ENCODE results near the gene KCNE1.
"Not testable (repeated sequence)": the region's sequence is repeated elsewhere in the genome, so short reads cannot be mapped to it uniquely, and the experiment has no call there.

Gene KCNE1

DNA sequence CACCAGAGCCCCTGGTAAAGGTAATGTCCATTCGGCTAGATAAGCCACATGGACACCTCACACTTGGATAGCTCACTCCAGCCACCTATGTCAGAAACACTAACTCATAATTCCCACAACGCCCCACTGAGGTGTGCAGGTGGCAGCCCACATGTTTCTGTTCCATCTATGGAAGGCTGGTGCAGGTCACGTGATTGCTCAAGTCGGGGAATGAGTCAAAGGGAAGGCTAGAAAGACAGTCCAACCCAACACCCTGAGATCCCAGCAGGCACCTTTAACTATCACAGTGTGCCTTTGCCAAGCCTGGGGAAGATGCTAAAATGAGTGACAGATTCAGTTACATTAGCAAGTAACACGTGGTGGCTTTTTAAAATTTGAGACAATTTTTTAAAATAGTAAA lies 45.3 kb upstream of the KCNE1 start:
- Histone ChIP-seq H3K4me2 (ENCODE audit: low read depth, low read length, poor library complexity, severe bottlenecking) (no peak overlapping the region), H3K9me2 (replicated peaks; ENCODE audit: low read depth, low read length) (no peaks in the 10 kb centered on the region), H3K9ac (ENCODE audit: low read depth, low read length, poor library complexity, severe bottlenecking) (no peak overlapping the region), H3K4me1 (ENCODE audit: insufficient read depth, low read length, poor library complexity, severe bottlenecking) (no peaks in the 10 kb centered on the region), H4K20me1 (ENCODE audit: insufficient read depth, low read length, poor library complexity, severe bottlenecking) (no peaks in the 10 kb centered on the region), H3F3A (ENCODE audit: low read depth) (no peaks in the 10 kb centered on the region), H2AFZ (ENCODE audit: low read length) (no peak overlapping the region), H3K36me3 (ENCODE audit: insufficient read depth, low read length) (no peaks in the 10 kb centered on the region), H3K9me3 (ENCODE audit: insufficient read depth, low read depth, low read length) (no peaks in the 10 kb centered on the region; the same call in 1 of the 2 replicates), H3K79me2 (ENCODE audit: insufficient read depth, low read length) (no peaks in the 10 kb centered on the region), H3K4me3 (ENCODE audit: low read length, poor library complexity, severe bottlenecking) (no peak overlapping the region), H3K27me3 (ENCODE audit: insufficient read depth, low read length, poor library complexity, severe bottlenecking) (no peaks in the 10 kb centered on the region)
- TF ChIP-seq CTCF (conservative IDR thresholded peaks at IDR 0.05; ENCODE audit: low read length): no peak
- no peak for TF ChIP-seq EZH2phosphoT487 (IDR thresholded peaks at IDR 0.05; ENCODE audit: borderline replicate concordance)

DNA sequence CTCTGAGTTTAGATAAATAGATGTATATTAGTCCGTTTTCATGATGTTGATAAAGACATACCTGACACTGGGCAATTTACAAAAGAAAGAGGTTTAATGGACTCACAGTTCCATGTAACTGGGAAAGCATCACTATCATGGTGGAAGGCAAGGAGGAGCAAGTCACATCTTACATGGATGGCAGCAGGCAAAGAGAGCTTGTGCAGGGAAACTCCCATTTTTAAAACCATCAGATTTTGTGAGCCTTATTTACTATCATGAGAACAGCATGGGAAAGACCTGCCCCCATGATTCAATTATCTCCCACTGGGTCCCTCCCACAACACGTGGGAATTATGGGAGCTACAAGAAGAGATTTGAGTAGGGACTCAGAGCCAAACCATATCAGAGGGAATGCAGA lies 42.7 kb upstream of the KCNE1 start:
- H3K36me3 ChIP-seq (ENCODE audit: insufficient read depth, low read length); H3K9me2 ChIP-seq (replicated peaks; ENCODE audit: low read depth, low read length); H3K9me3 ChIP-seq (ENCODE audit: insufficient read depth, low read depth, low read length); H3K79me2 ChIP-seq (ENCODE audit: insufficient read depth, low read length); H3F3A ChIP-seq (ENCODE audit: low read depth); H3K27me3 ChIP-seq (ENCODE audit: insufficient read depth, low read length, poor library complexity, severe bottlenecking); H3K4me1 ChIP-seq (ENCODE audit: insufficient read depth, low read length, poor library complexity, severe bottlenecking); H3K4me3 ChIP-seq (ENCODE audit: low read length, poor library complexity, severe bottlenecking); H3K4me2 ChIP-seq (ENCODE audit: low read depth, low read length, poor library complexity, severe bottlenecking); H3K9ac ChIP-seq (ENCODE audit: low read depth, low read length, poor library complexity, severe bottlenecking); H4K20me1 ChIP-seq (ENCODE audit: insufficient read depth, low read length, poor library complexity, severe bottlenecking); H2AFZ ChIP-seq (ENCODE audit: low read length): not testable (repeated sequence)

GRCh38 chr21:34554227-34554626 lies 42.2 kb upstream of the KCNE1 start:
- Histone ChIP-seq H2AFZ (ENCODE audit: low read length) (no peak overlapping the region), H3K4me2 (ENCODE audit: low read depth, low read length, poor library complexity, severe bottlenecking) (no peak overlapping the region), H3F3A (ENCODE audit: low read depth) (no peaks in the 10 kb centered on the region), H3K4me1 (ENCODE audit: insufficient read depth, low read length, poor library complexity, severe bottlenecking) (no peaks in the 10 kb centered on the region), H3K79me2 (ENCODE audit: insufficient read depth, low read length) (no peaks in the 10 kb centered on the region), H4K20me1 (ENCODE audit: insufficient read depth, low read length, poor library complexity, severe bottlenecking) (no peaks in the 10 kb centered on the region), H3K36me3 (ENCODE audit: insufficient read depth, low read length) (no peaks in the 10 kb centered on the region), H3K9ac (ENCODE audit: low read depth, low read length, poor library complexity, severe bottlenecking) (no peak overlapping the region), H3K27me3 (ENCODE audit: insufficient read depth, low read length, poor library complexity, severe bottlenecking) (no peaks in the 10 kb centered on the region), H3K9me2 (replicated peaks; ENCODE audit: low read depth, low read length) (no peaks in the 10 kb centered on the region), H3K9me3 (ENCODE audit: insufficient read depth, low read depth, low read length) (no peaks in the 10 kb centered on the region; the same call in 1 of the 2 replicates), H3K4me3 (ENCODE audit: low read length, poor library complexity, severe bottlenecking) (no peak overlapping the region)
- TF ChIP-seq CTCF (conservative IDR thresholded peaks at IDR 0.05; ENCODE audit: low read length) (no peak), EZH2phosphoT487 (IDR thresholded peaks at IDR 0.05; ENCODE audit: borderline replicate concordance) (no peak)

- Histone ChIP-seq H4K20me1 (ENCODE audit: insufficient read depth, low read length, poor library complexity, severe bottlenecking) (no peaks in the 10 kb centered on the region), H3K27me3 (ENCODE audit: insufficient read depth, low read length, poor library complexity, severe bottlenecking) (no peaks in the 10 kb centered on the region), H3K36me3 (ENCODE audit: insufficient read depth, low read length) (no peaks in the 10 kb centered on the region), H3K9me2 (replicated peaks; ENCODE audit: low read depth, low read length) (no peaks in the 10 kb centered on the region), H3K9ac (ENCODE audit: low read depth, low read length, poor library complexity, severe bottlenecking) (no peak overlapping the region), H3F3A (ENCODE audit: low read depth) (no peaks in the 10 kb centered on the region), H3K9me3 (ENCODE audit: insufficient read depth, low read depth, low read length) (no peaks in the 10 kb centered on the region; the same call in 1 of the 2 replicates), H3K79me2 (ENCODE audit: insufficient read depth, low read length) (no peaks in the 10 kb centered on the region), H3K4me2 (ENCODE audit: low read depth, low read length, poor library complexity, severe bottlenecking) (no peak overlapping the region), H2AFZ (ENCODE audit: low read length) (no peak overlapping the region), H3K4me3 (ENCODE audit: low read length, poor library complexity, severe bottlenecking) (no peak overlapping the region), H3K4me1 (ENCODE audit: insufficient read depth, low read length, poor library complexity, severe bottlenecking) (no peaks in the 10 kb centered on the region)
- no peak for TF ChIP-seq CTCF (conservative IDR thresholded peaks at IDR 0.05; ENCODE audit: low read length)
- TF ChIP-seq EZH2phosphoT487 (IDR thresholded peaks at IDR 0.05; ENCODE audit: borderline replicate concordance): no peak
These were observed 41.3 kb upstream of the KCNE1 start for GRCh38 chr21:34553151-34553952.
